ENCODE data around the gene RAB35. TPM values are rescaled to one million over a fixed set of nuclear protein-coding genes. Genes with fewer than 3 reads are reported as not detected.
A peak's percentile ranks its signal among the peaks of the same experiment; 100 is the strongest.

The RAB35 gene
- total and polyA plus RNA-seq, 2 of the 4 experiments (the other 2 are of a cell fraction), result 32.6 to 49.6 TPM

DNA sequence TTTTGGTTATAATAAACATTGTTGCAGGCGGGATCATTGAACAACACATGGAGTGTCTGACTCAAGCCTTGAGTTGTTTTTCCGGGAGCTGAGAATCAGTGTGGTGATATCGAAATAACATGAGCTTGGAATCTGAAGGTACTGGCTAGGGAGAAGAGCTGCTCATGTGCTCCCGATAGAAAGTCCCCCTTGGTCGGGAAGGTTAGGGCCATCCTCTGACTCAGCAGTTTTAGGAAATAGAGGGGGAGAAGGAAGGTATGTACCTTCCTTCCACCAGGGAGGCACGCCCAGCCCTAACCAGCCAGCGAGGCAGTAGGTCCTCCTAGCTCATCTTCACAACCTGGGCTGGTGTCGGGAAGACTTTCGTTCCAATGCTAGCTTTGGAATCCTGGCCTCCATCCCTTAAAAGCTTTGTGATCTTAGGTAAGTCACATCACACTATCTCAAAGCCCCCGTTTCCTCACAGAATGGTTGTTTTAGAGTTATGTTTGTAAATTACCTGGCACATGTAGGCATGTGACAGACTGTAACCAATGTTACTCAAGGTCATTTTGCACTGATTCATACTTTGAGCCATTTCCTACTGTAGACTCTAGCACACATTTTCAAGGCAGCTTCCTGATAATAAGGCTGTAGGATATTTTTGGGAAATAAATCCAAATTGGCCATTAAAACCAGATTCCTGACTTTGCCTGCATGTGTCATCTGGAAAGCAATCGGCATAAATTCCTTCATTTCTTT lies 1.9 kb upstream of the RAB35 start:
- peaks cover 32% of the 10 kb centered on the region for H3K9me1 ChIP-seq (ENCODE audit: insufficient read depth, low read length)
- H3K4ac ChIP-seq (ENCODE audit: low read depth, low read length), result peak overlapping the region; percentile 84
- no peaks in the 10 kb centered on the region for H3K27me3 ChIP-seq (ENCODE audit: control insufficient read depth, insufficient read depth, low read length)
- H4K5ac ChIP-seq (ENCODE audit: low read depth, low read length), result peak overlapping the region; percentile 10
- intact Hi-C loops (cut with micrococcal nuclease) (no loop called here), in situ Hi-C loops (cut with MboI; ENCODE audit: low sequenced_read_pairs) (loop anchor here (25.0 kb wide), 1 partner anchor 1756 kb away; the partner anchor contains the start of gene TAOK3), dilution Hi-C loops (cut with HindIII; ENCODE audit: low sequenced_read_pairs, unreplicated experiment) (no loop called here)
- peak overlapping the region; percentile 61 for H3K23ac ChIP-seq (ENCODE audit: low read depth, low read length)
- peak overlapping the region; percentile 94 for H3K4me2 ChIP-seq (ENCODE audit: low read depth, low read length)
- DNase-seq (peak; percentile 67), ATAC-seq (ENCODE audit: low read depth) (no peak)
- no TSS peak for BruUV-seq (replicated peaks)
- peak overlapping the region in 1 of 2 experiments; percentile 69; a peak in 2 of 4 replicates for H4K8ac ChIP-seq (ENCODE audit: low read depth in 2 of 2, low read length in 2 of 2)
- H2BK5ac ChIP-seq (ENCODE audit: low read depth, low read length, poor library complexity, severe bottlenecking), result peak overlapping the region; percentile 93
- TF ChIP-seq FOS (IDR thresholded peaks at IDR 0.05; ENCODE audit: low read depth, low read length), result 0 out of 2 replicates have a peak, but pooled peaks have one; percentile 9
- TF ChIP-seq MXI1 (IDR thresholded peaks at IDR 0.05; ENCODE audit: borderline replicate concordance, low read depth, low read length), result peak; percentile 79; the same call in 1 of the 2 replicates
- TF ChIP-seq NFE2L2 (IDR thresholded peaks at IDR 0.05; ENCODE audit: low read depth, low read length), result peak; percentile 76
- 0 out of 2 replicates have a peak, but pooled peaks have one; percentile 28 for TF ChIP-seq BHLHE40 (IDR thresholded peaks at IDR 0.05; ENCODE audit: low read depth, low read length)
- TF ChIP-seq, protein P1, sequence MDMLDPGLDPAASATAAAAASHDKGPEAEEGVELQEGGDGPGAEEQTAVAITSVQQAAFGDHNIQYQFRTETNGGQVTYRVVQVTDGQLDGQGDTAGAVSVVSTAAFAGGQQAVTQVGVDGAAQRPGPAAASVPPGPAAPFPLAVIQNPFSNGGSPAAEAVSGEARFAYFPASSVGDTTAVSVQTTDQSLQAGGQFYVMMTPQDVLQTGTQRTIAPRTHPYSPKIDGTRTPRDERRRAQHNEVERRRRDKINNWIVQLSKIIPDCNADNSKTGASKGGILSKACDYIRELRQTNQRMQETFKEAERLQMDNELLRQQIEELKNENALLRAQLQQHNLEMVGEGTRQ (IDR thresholded peaks at IDR 0.05; ENCODE audit: low read depth, low read length), result peak; percentile 50; the same call in 1 of the 2 replicates
- peak; percentile 92 for TF ChIP-seq MAFK (IDR thresholded peaks at IDR 0.05; ENCODE audit: low read depth, low read length)
- no peak for TF ChIP-seq RAD21 (IDR thresholded peaks at IDR 0.05; ENCODE audit: low read length)
- TF ChIP-seq, protein P2, sequence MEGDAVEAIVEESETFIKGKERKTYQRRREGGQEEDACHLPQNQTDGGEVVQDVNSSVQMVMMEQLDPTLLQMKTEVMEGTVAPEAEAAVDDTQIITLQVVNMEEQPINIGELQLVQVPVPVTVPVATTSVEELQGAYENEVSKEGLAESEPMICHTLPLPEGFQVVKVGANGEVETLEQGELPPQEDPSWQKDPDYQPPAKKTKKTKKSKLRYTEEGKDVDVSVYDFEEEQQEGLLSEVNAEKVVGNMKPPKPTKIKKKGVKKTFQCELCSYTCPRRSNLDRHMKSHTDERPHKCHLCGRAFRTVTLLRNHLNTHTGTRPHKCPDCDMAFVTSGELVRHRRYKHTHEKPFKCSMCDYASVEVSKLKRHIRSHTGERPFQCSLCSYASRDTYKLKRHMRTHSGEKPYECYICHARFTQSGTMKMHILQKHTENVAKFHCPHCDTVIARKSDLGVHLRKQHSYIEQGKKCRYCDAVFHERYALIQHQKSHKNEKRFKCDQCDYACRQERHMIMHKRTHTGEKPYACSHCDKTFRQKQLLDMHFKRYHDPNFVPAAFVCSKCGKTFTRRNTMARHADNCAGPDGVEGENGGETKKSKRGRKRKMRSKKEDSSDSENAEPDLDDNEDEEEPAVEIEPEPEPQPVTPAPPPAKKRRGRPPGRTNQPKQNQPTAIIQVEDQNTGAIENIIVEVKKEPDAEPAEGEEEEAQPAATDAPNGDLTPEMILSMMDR (conservative IDR thresholded peaks at IDR 0.05; ENCODE audit: low read depth, low read length), result no peak
- 0 out of 2 replicates have a peak, but pooled peaks have one; percentile 10 for TF ChIP-seq CEBPB (IDR thresholded peaks at IDR 0.05; ENCODE audit: low read depth, low read length)
- peak overlapping the region; percentile 7; the same call in 1 of the 2 replicates for H3K56ac ChIP-seq (ENCODE audit: extremely low read depth, insufficient read depth, low read length)
- peak overlapping the region; percentile 50 for H3K14ac ChIP-seq (replicated peaks; ENCODE audit: low read depth, low read length)
- WGBS, 2 experiments (ENCODE audit: extremely low coverage in 2 of 2, insufficient read length in 1 of 2), result 20% methylated on average over 2 of the region's 11 CpGs; no CpG with 5 or more reads in 1 of the 2 experiments
- ChIA-PET CTCF (interaction anchor here (1.2 kb wide), 1 partner anchor 31 kb away, joined by 4 read pairs; no protein-coding TSS in a partner anchor), POLR2A (ENCODE audit: unreplicated experiment) (interaction anchor here (1.0 kb wide), 1 partner anchor 83 kb away, joined by 5 read pairs; the partner anchor contains the start of gene RPLP0)
- peak overlapping the region; percentile 62; the same call in 1 of the 2 replicates for H3K27ac ChIP-seq (ENCODE audit: insufficient read depth, low read length)
- peaks cover 19 to 58% of the 10 kb centered on the region in 2 experiments for H3K79me1 ChIP-seq (ENCODE audit: low read depth in 1 of 2, low read length in 2 of 2)
- peak overlapping the region; percentile 68; the same call in 1 of the 2 replicates for H2BK20ac ChIP-seq (ENCODE audit: low read depth, low read length)
- H3K9ac ChIP-seq (ENCODE audit: low read depth, low read length), result peak overlapping the region; percentile 11; the same call in 1 of the 2 replicates
- no peaks in the 10 kb centered on the region for H3K9me3 ChIP-seq (ENCODE audit: control insufficient read depth, insufficient read depth, low read length)
- peak overlapping the region; percentile 78 for H4K91ac ChIP-seq (ENCODE audit: insufficient read depth, low read depth, low read length)
- H2BK120ac ChIP-seq (ENCODE audit: low read depth, low read length), result peak overlapping the region; percentile 70
- peaks cover 23% of the 10 kb centered on the region for H3K4me1 ChIP-seq (ENCODE audit: control insufficient read depth, insufficient read depth, low read length)
- peak overlapping the region; percentile 92 for H2AK5ac ChIP-seq (ENCODE audit: low read depth, low read length)
- peak overlapping the region; percentile 85 for H2AK9ac ChIP-seq (replicated peaks; ENCODE audit: low read depth, low read length, poor library complexity)
- peak overlapping the region; percentile 95 for H3K4me3 ChIP-seq (ENCODE audit: insufficient read depth, low read depth, low read length)
- peaks cover 7% of the 10 kb centered on the region; the same call in 1 of the 2 replicates for H3K36me3 ChIP-seq (ENCODE audit: control insufficient read depth, insufficient read depth, low read length)
- peak overlapping the region; percentile 90 for H3K18ac ChIP-seq (ENCODE audit: low read depth, low read length)
- peak overlapping the region; percentile 17 for H2AFZ ChIP-seq (replicated peaks; ENCODE audit: low read length, poor library complexity)
- H2BK15ac ChIP-seq (ENCODE audit: low read depth, low read length), result peak overlapping the region; percentile 62; the same call in 2 of the 3 replicates
- H4K20me1 ChIP-seq (ENCODE audit: insufficient read depth, low read length), result peaks cover 37% of the 10 kb centered on the region

Data from IMR-90 (cell line).